Fibroblast of lung (primary cell): Measurements from ENCODE around the gene BCL7A. TPM values are rescaled to one million over a fixed set of nuclear protein-coding genes. Genes with fewer than 3 reads are reported as not detected.

Experiments used
- DNase-seq, 2 donors: peaks; one replicate each; pipeline versions ENCODE4 v3.0.0 to v3.0.0-alpha.2; 2010; ENCODE audit warnings: low read depth in 2 of 2
- H2AFZ ChIP-seq: 2 replicates; pipeline ENCODE4 v1.5.1; 2012; ENCODE audit warnings: low read length, control low read depth, inconsistent platforms
- H3K27ac ChIP-seq: 2 replicates; pipeline ENCODE4 v1.5.1; 2011; ENCODE audit warnings: low read length, control low read depth; ENCODE audit not compliant: insufficient read depth
- H3K27me3 ChIP-seq: 2 replicates; pipeline ENCODE4 v1.5.1; 2011; ENCODE audit warnings: mild to moderate bottlenecking, low read length; ENCODE audit not compliant: control insufficient read depth, insufficient read depth
- H3K36me3 ChIP-seq: 2 replicates; pipeline ENCODE4 v1.5.1; 2011; ENCODE audit warnings: low read length; ENCODE audit not compliant: control insufficient read depth, insufficient read depth
- H3K4me1 ChIP-seq: 2 replicates; pipeline ENCODE4 v1.5.1; 2011; ENCODE audit warnings: low read length; ENCODE audit not compliant: control insufficient read depth, insufficient read depth; ENCODE audit errors: extremely low read depth
- H3K4me2 ChIP-seq: 2 replicates; pipeline ENCODE4 v1.5.1; 2011; ENCODE audit warnings: low read length, control low read depth; ENCODE audit not compliant: insufficient read depth; ENCODE audit errors: extremely low read depth
- H3K4me3 ChIP-seq, 4 experiments: fragments of 200-600 bp in 1 of 4; sonication (generic) in 1 of 4; replicated peaks in 1 of 4; 2 replicates each; pipeline ENCODE4 v1.5.1; 2011 to 2016; ENCODE audit warnings: low read length in 4 of 4, low read depth in 3 of 4, mild to moderate bottlenecking in 3 of 4, control low read depth in 2 of 4, inconsistent platforms in 1 of 4, mixed read lengths in 1 of 4; ENCODE audit not compliant: insufficient read depth in 1 of 4; ENCODE audit errors: control extremely low read depth in 1 of 4
- H3K79me2 ChIP-seq: 2 replicates; pipeline ENCODE4 v1.5.1; 2012; ENCODE audit warnings: mild to moderate bottlenecking, low read length, inconsistent platforms; ENCODE audit not compliant: control insufficient read depth, insufficient read depth
- H3K9ac ChIP-seq: 2 replicates; pipeline ENCODE4 v1.5.1; 2011; ENCODE audit warnings: mild to moderate bottlenecking, low read length, control low read depth; ENCODE audit not compliant: insufficient read depth
- H3K9me3 ChIP-seq: 2 replicates; pipeline ENCODE4 v1.5.1; 2012; ENCODE audit warnings: low read depth, low read length; ENCODE audit not compliant: control insufficient read depth, insufficient read depth
- H4K20me1 ChIP-seq: 2 replicates; pipeline ENCODE4 v1.5.1; 2011; ENCODE audit warnings: low read length; ENCODE audit not compliant: control insufficient read depth, insufficient read depth; ENCODE audit errors: extremely low read depth
- EZH2 ChIP-seq: IDR thresholded peaks from 2 replicates; pipeline ENCODE4 v1.5.1; 2012; ENCODE audit warnings: low read length, control low read depth, mild to moderate bottlenecking; ENCODE audit errors: missing control alignments
- polyA plus RNA-seq, 2 donors: library from polyadenylated mRNA; depleted of rRNA in 1 of 2; stranded (reverse) in 1 of 2; unstranded in 1 of 2; fragments of >200 nt; gene quantifications; 2 replicates each; pipeline ENCODE4 v1.2.1, GENCODE V29; 2011 to 2012; ENCODE audit warnings: missing spikeins in 1 of 2
- total RNA-seq: library from RNA; depleted of rRNA; stranded (reverse); fragments of >200 nt; gene quantifications from 2 replicates; pipeline ENCODE4 v1.2.1, GENCODE V29; 2014
- TF ChIP-seq, protein P1 (sequence below), 2 donors: IDR thresholded peaks in 1 of 2; conservative IDR thresholded peaks in 1 of 2; 1 replicate in 1 of 2; 2 replicates in 1 of 2; pipeline ENCODE4 v1.5.1; 2011 to 2012; ENCODE audit warnings: low read length in 2 of 2, control low read depth in 1 of 2, inconsistent platforms in 1 of 2, low read depth in 1 of 2, mild to moderate bottlenecking in 1 of 2

BCL7A gene
- total and polyA plus RNA-seq, 2 donors (not counting 1 experiment from before 2014, with no cell fraction given): 3.8 to 7.4 TPM

DNA sequence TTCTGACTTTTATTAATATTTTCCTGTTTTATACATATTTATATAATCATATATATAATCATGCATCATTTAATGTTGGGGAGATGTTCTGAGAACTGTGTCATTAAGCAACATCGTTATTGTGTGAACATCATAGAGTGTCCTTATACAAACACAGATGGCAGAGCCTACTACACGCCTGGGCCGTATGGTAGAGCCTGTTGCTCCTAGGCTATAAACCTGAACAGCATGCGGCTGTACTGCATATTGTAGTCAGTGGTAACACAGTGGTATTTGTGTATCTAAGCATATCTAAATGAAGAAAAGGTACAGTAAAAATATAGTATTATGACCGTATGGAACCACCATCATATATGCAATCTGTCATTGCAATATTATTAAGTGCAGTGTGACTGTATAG, 44.7 kb upstream of the BCL7A start:
- Histone ChIP-seq H2AFZ (no peak overlapping the region), H3K4me2 (no peak overlapping the region), H3K4me3 (no peak overlapping the region), H4K20me1 (no peaks in the 10 kb centered on the region), H3K27ac (no peak overlapping the region), H3K27me3 (no peaks in the 10 kb centered on the region), H3K9me3 (no peaks in the 10 kb centered on the region), H3K4me1 (no peaks in the 10 kb centered on the region), H3K36me3 (no peaks in the 10 kb centered on the region), H3K9ac (no peak overlapping the region), H3K79me2 (no peaks in the 10 kb centered on the region)
- DNase-seq: no peak
- TF ChIP-seq EZH2: no peak
- TF ChIP-seq, protein P1, sequence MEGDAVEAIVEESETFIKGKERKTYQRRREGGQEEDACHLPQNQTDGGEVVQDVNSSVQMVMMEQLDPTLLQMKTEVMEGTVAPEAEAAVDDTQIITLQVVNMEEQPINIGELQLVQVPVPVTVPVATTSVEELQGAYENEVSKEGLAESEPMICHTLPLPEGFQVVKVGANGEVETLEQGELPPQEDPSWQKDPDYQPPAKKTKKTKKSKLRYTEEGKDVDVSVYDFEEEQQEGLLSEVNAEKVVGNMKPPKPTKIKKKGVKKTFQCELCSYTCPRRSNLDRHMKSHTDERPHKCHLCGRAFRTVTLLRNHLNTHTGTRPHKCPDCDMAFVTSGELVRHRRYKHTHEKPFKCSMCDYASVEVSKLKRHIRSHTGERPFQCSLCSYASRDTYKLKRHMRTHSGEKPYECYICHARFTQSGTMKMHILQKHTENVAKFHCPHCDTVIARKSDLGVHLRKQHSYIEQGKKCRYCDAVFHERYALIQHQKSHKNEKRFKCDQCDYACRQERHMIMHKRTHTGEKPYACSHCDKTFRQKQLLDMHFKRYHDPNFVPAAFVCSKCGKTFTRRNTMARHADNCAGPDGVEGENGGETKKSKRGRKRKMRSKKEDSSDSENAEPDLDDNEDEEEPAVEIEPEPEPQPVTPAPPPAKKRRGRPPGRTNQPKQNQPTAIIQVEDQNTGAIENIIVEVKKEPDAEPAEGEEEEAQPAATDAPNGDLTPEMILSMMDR (conservative IDR thresholded peaks at IDR 0.05 in 1 of 2, IDR thresholded peaks at IDR 0.05 in 1 of 2; ENCODE audit: low read depth in 1 of 2, low read length in 2 of 2): no peak

DNA sequence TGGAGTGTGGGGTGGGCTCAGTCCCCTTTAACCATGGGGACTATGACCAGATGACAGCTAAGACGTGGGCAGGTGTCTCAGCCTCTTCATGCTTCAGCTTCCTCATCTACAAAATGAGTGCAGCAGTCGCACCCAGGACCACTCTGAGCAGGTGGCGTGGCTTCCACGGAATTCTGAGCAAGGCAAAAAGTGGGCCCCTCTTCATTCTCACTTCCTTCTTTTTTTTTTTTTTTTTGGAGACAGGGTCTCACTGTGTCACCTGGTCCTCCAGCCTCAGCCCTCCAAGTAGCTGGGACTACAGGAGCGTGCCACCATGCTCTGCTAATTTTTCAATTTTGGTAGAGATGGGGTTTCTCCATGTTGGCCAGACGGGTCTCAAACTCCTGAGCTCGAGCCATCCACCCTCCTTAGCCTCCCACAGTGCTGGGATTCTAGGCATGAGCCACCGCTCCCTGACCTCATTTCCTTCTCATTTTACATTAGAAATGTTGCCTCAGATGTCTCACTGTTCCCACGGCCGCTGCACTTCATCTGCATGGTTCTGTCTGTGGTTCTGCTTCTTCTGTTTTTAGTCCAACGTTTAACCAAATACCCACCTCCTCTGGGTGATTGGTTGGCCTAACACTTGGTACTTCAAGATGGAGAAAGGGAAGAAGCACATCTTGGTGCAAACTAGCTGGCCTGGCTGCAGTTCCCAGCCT, 41.3 kb upstream of the BCL7A start:
- Histone ChIP-seq H3K4me1 (no peaks in the 10 kb centered on the region), H3K79me2 (no peaks in the 10 kb centered on the region), H4K20me1 (no peaks in the 10 kb centered on the region), H3K36me3 (no peaks in the 10 kb centered on the region), H3K4me3 (no peak overlapping the region), H3K4me2 (no peak overlapping the region), H2AFZ (no peak overlapping the region), H3K9me3 (no peaks in the 10 kb centered on the region), H3K9ac (no peak overlapping the region), H3K27ac (no peak overlapping the region), H3K27me3 (no peaks in the 10 kb centered on the region)
- TF ChIP-seq, protein P1 (conservative IDR thresholded peaks at IDR 0.05 in 1 of 2, IDR thresholded peaks at IDR 0.05 in 1 of 2; ENCODE audit: low read depth in 1 of 2, low read length in 2 of 2): no peak
- TF ChIP-seq EZH2: no peak
- DNase-seq: peak in 1 of 2 donors; percentile 28

DNA sequence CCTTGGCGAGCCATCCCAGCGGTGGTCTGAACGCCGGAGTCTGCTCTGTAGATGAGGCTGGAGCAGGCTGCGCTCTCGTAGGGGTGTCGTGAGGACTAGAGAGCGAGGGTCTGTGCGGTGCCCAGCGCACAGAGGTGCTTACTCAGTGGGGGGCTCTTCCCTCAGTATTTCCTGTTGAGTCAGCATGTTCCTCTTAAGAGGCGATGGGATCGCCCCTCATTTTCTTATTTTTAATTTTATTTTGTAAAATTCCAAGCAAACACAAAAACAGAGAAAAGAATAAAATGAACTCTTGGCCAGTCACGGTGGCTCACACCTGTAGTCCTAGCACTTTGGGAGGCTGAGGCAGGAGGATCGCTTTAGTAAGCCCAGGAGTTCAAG, 40.8 kb upstream of the BCL7A start:
- no peaks in the 10 kb centered on the region for H3K27me3 ChIP-seq
- no peak overlapping the region for H3K27ac ChIP-seq
- no peak overlapping the region for H2AFZ ChIP-seq
- no peak overlapping the region for H3K4me2 ChIP-seq
- no peaks in the 10 kb centered on the region for H3K9me3 ChIP-seq
- no peaks in the 10 kb centered on the region for H4K20me1 ChIP-seq
- no peaks in the 10 kb centered on the region for H3K36me3 ChIP-seq
- TF ChIP-seq, protein P1 (conservative IDR thresholded peaks at IDR 0.05 in 1 of 2, IDR thresholded peaks at IDR 0.05 in 1 of 2; ENCODE audit: low read depth in 1 of 2, low read length in 2 of 2): no peak
- no peak for TF ChIP-seq EZH2
- no peaks in the 10 kb centered on the region for H3K79me2 ChIP-seq
- no peak overlapping the region for H3K9ac ChIP-seq
- no peak for DNase-seq
- no peaks in the 10 kb centered on the region for H3K4me1 ChIP-seq
- no peak overlapping the region for H3K4me3 ChIP-seq
